GM12865 (cell line): ENCODE results near the gene TERB1.

ENCODE experiments used
- DNase-seq: peaks from one replicate; pipeline ENCODE4 v3.0.0; 2010; ENCODE audit warnings: low read depth
- H3K4me3 ChIP-seq: 2 replicates; pipeline ENCODE4 v1.5.1; 2011; ENCODE audit warnings: mild to moderate bottlenecking, low read depth, low read length, control low read depth
- CTCF ChIP-seq: IDR thresholded peaks from 2 replicates; pipeline ENCODE4 v1.5.1; 2011; ENCODE audit warnings: low read length, control low read depth, low read depth, inconsistent platforms; ENCODE audit not compliant: insufficient read depth; ENCODE audit errors: missing control alignments

The TERB1 gene

GRCh38 chr16:66758086-66758485 lies 43.3 kb downstream of the TERB1 start:
- no peak for TF ChIP-seq CTCF
- H3K4me3 ChIP-seq = no peak overlapping the region
- DNase-seq = no peak

- H3K4me3 ChIP-seq = no peak overlapping the region
- DNase-seq = no peak
- no peak for TF ChIP-seq CTCF
Measured at GRCh38 chr16:66754819-66755218, 46.6 kb downstream of the TERB1 start.

- no peak for DNase-seq
- TF ChIP-seq CTCF = no peak
- H3K4me3 ChIP-seq = no peak overlapping the region
Measured at GRCh38 chr16:66754211-66754610, 47.2 kb downstream of the TERB1 start.

- DNase-seq = no peak
- no peak overlapping the region for H3K4me3 ChIP-seq
- TF ChIP-seq CTCF = no peak
Measured at GRCh38 chr16:66752958-66753357, 48.4 kb downstream of the TERB1 start.

GRCh38 chr16:66752379-66752778 lies 49.0 kb downstream of the TERB1 start:
- TF ChIP-seq CTCF = no peak
- H3K4me3 ChIP-seq = no peak overlapping the region
- DNase-seq = no peak

GRCh38 chr16:66751992-66752322 lies 49.4 kb downstream of the TERB1 start:
- DNase-seq = no peak
- H3K4me3 ChIP-seq = peak overlapping the region; percentile 26
- no peak for TF ChIP-seq CTCF

- peak; percentile 85 for TF ChIP-seq CTCF
- DNase-seq = peak; percentile 87
- H3K4me3 ChIP-seq = peak within 1 kb of the TSS; percentile 87
Measured at GRCh38 chr16:66751303-66751991, 49.9 kb downstream of the TERB1 start, which contains the start of gene DYNC1LI2. Gene DYNC1LI2, minus strand, starts transcription at chr16:66751609. Its CDS starts 18 bp downstream, at chr16:66751591.
